Body of pancreas (tissue), 4 donors: ENCODE results near the gene NTN5.

Experiments
- POLR2A ChIP-seq, 3 donors: fragments of 450-650 bp; IDR thresholded peaks; one replicate each; pipeline ENCODE4 v1.6.1; 2016; ENCODE audit warnings: antibody characterized with exemption in 3 of 3, mild to moderate bottlenecking in 2 of 3
- TF ChIP-seq, protein P1 (sequence below), 7 experiments: fragments of 450-650 bp in 4 of 7; fragments of 200-600 bp in 3 of 7; sonication (generic) in 3 of 7; IDR thresholded peaks; one replicate each; pipeline ENCODE4 v1.5.1; 2016 to 2019; ENCODE audit warnings: antibody characterized with exemption in 7 of 7

DNA sequence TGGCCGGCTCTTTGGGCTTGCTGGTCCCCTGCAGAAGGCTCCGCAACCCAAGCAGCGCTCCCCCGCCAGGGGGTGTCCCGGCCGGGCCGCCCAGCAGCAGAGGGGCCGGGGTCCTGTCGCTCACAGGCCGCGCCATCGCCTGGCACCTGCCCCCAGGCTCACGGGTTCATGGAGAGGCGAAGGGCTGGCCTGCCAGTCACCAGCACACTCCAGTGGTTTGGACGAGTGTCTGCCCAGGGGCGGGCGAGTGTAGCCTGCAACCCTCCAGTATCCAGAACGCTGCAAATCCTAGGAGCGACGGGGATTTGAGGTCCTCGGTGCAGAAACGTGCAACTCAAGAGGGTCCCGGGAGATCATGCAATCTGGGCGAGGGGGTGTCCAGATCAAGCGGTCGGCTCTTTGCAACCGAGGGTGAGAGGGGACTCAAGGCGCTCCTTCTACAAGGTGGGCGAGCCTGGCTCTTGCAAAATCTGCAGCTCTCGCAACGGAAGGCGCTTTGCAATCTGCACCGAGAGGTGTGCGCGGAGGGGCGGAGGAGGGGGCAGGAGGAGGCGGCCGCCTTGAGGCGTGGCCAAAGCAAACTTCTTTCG is 35.9 kb downstream of the NTN5 start, which contains the start of gene DBP:
- TF ChIP-seq, protein P1, sequence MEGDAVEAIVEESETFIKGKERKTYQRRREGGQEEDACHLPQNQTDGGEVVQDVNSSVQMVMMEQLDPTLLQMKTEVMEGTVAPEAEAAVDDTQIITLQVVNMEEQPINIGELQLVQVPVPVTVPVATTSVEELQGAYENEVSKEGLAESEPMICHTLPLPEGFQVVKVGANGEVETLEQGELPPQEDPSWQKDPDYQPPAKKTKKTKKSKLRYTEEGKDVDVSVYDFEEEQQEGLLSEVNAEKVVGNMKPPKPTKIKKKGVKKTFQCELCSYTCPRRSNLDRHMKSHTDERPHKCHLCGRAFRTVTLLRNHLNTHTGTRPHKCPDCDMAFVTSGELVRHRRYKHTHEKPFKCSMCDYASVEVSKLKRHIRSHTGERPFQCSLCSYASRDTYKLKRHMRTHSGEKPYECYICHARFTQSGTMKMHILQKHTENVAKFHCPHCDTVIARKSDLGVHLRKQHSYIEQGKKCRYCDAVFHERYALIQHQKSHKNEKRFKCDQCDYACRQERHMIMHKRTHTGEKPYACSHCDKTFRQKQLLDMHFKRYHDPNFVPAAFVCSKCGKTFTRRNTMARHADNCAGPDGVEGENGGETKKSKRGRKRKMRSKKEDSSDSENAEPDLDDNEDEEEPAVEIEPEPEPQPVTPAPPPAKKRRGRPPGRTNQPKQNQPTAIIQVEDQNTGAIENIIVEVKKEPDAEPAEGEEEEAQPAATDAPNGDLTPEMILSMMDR (IDR thresholded peaks at IDR 0.05) = peak in 4 of 7 experiments; percentile 14 to 26 (median 23)
- TF ChIP-seq POLR2A (IDR thresholded peaks at IDR 0.05) = peak; percentile 35 to 57 (median 48)
